Gastrocnemius medialis (tissue), 4 donors: Measurements from ENCODE around the gene ERCC1. TPM values are rescaled to one million over a fixed set of nuclear protein-coding genes. Genes with fewer than 3 reads are reported as not detected.
A peak's percentile ranks its signal among the peaks of the same experiment; 100 is the strongest.

Source experiments
- ATAC-seq, 2 donors: fragments of 150-250 bp; one replicate each; pipeline ENCODE4 v1.9.1; 2016
- DNase-seq, 2 donors: peaks; one replicate each; pipeline ENCODE4 v3.0.0-alpha.2; 2019
- H3K27ac ChIP-seq, 4 donors: fragments of 200-600 bp; sonication (generic); 1 replicate in 1 of 4; 2 replicates in 3 of 4; pipeline ENCODE4 v1.5.1; 2016 to 2018; ENCODE audit warnings: mild to moderate bottlenecking in 2 of 4, moderate library complexity in 1 of 4
- H3K27me3 ChIP-seq, 3 donors: fragments of 200-600 bp; sonication (generic) in 2 of 3; 1 replicate in 1 of 3; 2 replicates in 2 of 3; pipeline versions ENCODE4 v1.5.1 to v1.6.0; 2016 to 2019; ENCODE audit warnings: mild to moderate bottlenecking in 1 of 3, moderate library complexity in 1 of 3
- H3K36me3 ChIP-seq, 2 donors: fragments of 200-600 bp; sonication (generic) in 1 of 2; one replicate each; pipeline ENCODE4 v1.5.1; 2017 to 2018
- H3K4me1 ChIP-seq, 2 donors: fragments of 200-600 bp; sonication (generic) in 1 of 2; one replicate each; pipeline ENCODE4 v1.5.1; 2016 to 2017; ENCODE audit warnings: mild to moderate bottlenecking in 2 of 2
- H3K4me3 ChIP-seq, 4 donors: fragments of 200-600 bp; sonication (generic) in 3 of 4; 1 replicate in 1 of 4; 2 replicates in 3 of 4; pipeline ENCODE4 v1.5.1; 2016 to 2019; ENCODE audit warnings: mild to moderate bottlenecking in 2 of 4
- H3K9me3 ChIP-seq, 3 donors: fragments of 200-600 bp; sonication (generic) in 2 of 3; 1 replicate in 1 of 3; 2 replicates in 2 of 3; pipeline ENCODE4 v1.5.1; 2016 to 2019
- CTCF ChIP-seq, 5 experiments: fragments of 450-650 bp in 3 of 5; fragments of 200-600 bp in 2 of 5; sonication (generic) in 2 of 5; IDR thresholded peaks in 4 of 5; conservative IDR thresholded peaks in 1 of 5; 1 replicate in 4 of 5; 2 replicates in 1 of 5; pipeline ENCODE4 v1.5.1; 2016 to 2019; ENCODE audit warnings: antibody characterized with exemption in 5 of 5, mild to moderate bottlenecking in 3 of 5, moderate library complexity in 3 of 5
- POLR2A ChIP-seq, 2 donors: fragments of 450-650 bp; IDR thresholded peaks; one replicate each; pipeline ENCODE4 v1.6.1; 2017; ENCODE audit warnings: antibody characterized with exemption in 2 of 2, mild to moderate bottlenecking in 2 of 2, moderate library complexity in 2 of 2
- in situ Hi-C, 4 donors: fragments of 200-750 bp; cut with MboI; loops; one replicate each; pipeline versions ENCODE4 v1.15.0 to v1.8.0; 2017; ENCODE audit warnings: low sequenced_read_pairs in 4 of 4
- intact Hi-C: fragments of 100-400 bp; cut with DNase I; formaldehyde crosslinking; loops from one replicate; pipeline ENCODE4 v1.15.1; 2023; ENCODE audit warnings: low total_unique reads
- total RNA-seq, 4 donors: library from RNA; depleted of rRNA; stranded (reverse); fragments of >200 nt; gene quantifications; one replicate each; pipeline versions ENCODE4 v1.1.0 to v1.2.3, GENCODE V29; 2016

Gene ERCC1
- total RNA-seq, 4 donors from 2014 or later, result 92.1 to 185 (median 103) TPM

GRCh38 chr19:45406226-45407090 lies 17.3 kb downstream of the ERCC1 start, which contains the start of gene POLR1G:
Gene POLR1G, plus strand, starts transcription at chr19:45406644. Its CDS starts 53 bp downstream, at chr19:45406697.
- in situ Hi-C loops, result no loop called here
- Histone ChIP-seq H3K36me3 (peaks cover 0 to 9% of the 10 kb centered on the region in 2 donors), H3K4me1 (peaks cover 22 to 23% of the 10 kb centered on the region in 2 donors), H3K27me3 (peaks cover 5 to 10% (median 9%) of the 10 kb centered on the region in 3 donors), H3K4me3 (peak within 1 kb of the TSS; percentile 58 to 94 (median 80)), H3K27ac (peak within 1 kb of the TSS; percentile 88 to 96 (median 92)), H3K9me3 (no peaks in the 10 kb centered on the region)
- DNase-seq, result peak; percentile 60 to 69
- intact Hi-C loops, result loop anchor here (2.0 to 5.0 kb wide), 2 partner anchors 16 to 79 kb away; partner anchors contain the start of gene ERCC1
- peak in 2 of 5 experiments; percentile 62 to 71 for TF ChIP-seq CTCF (IDR thresholded peaks at IDR 0.05 in 4 of 5, conservative IDR thresholded peaks at IDR 0.05 in 1 of 5)
- peak; percentile 17 to 30 for TF ChIP-seq POLR2A (IDR thresholded peaks at IDR 0.05)
- ATAC-seq, result peak; percentile 90 to 92

- H3K4me3 ChIP-seq, result peak overlapping the region; percentile 58 to 94 (median 80)
- intact Hi-C loops, result loop anchor here (2.0 to 5.0 kb wide), 3 partner anchors 17 to 78 kb away; partner anchors contain the start of genes ERCC1 and ERCC2
- DNase-seq (peak; percentile 82 to 85), ATAC-seq (peak; percentile 76 to 78)
- peaks cover 22 to 23% of the 10 kb centered on the region in 2 donors for H3K4me1 ChIP-seq
- TF ChIP-seq CTCF (IDR thresholded peaks at IDR 0.05 in 4 of 5, conservative IDR thresholded peaks at IDR 0.05 in 1 of 5), result no peak
- TF ChIP-seq POLR2A (IDR thresholded peaks at IDR 0.05), result peak in 1 of 2 donors; percentile 22
- peaks cover 0 to under 1% of the 10 kb centered on the region in 2 donors for H3K36me3 ChIP-seq
- H3K27ac ChIP-seq, result peak overlapping the region; percentile 88 to 96 (median 92)
- no peaks in the 10 kb centered on the region for H3K9me3 ChIP-seq
- in situ Hi-C loops, result no loop called here
- H3K27me3 ChIP-seq, result peaks cover 5 to 10% (median 9%) of the 10 kb centered on the region in 3 donors
Measured at GRCh38 chr19:45405435-45406225, 18.1 kb downstream of the ERCC1 start.

GRCh38 chr19:45404557-45405434 lies 18.9 kb downstream of the ERCC1 start, which contains the start of gene PPP1R13L:
Gene PPP1R13L, minus strand, starts transcription at chr19:45405069. Its CDS starts 6,751 bp downstream, at chr19:45398318.
- DNase-seq (peak; percentile 63 to 72), ATAC-seq (peak; percentile 19 to 27)
- peaks cover 5 to 10% (median 9%) of the 10 kb centered on the region in 3 donors for H3K27me3 ChIP-seq
- intact Hi-C loops, result loop anchor here (2.0 to 5.0 kb wide), 2 partner anchors 34 to 77 kb away; partner anchors contain the start of gene ERCC2
- TF ChIP-seq POLR2A (IDR thresholded peaks at IDR 0.05) (peak in 1 of 2 donors; percentile 37), CTCF (IDR thresholded peaks at IDR 0.05 in 4 of 5, conservative IDR thresholded peaks at IDR 0.05 in 1 of 5) (no peak)
- peak within 1 kb of the TSS; percentile 58 to 94 (median 80) for H3K4me3 ChIP-seq
- no peaks in the 10 kb centered on the region for H3K36me3 ChIP-seq
- no peaks in the 10 kb centered on the region for H3K9me3 ChIP-seq
- H3K4me1 ChIP-seq, result peaks cover 22 to 23% of the 10 kb centered on the region in 2 donors
- peak within 1 kb of the TSS; percentile 88 to 96 (median 92) for H3K27ac ChIP-seq
- in situ Hi-C loops, result no loop called here
